Kidney capillary endothelial cell (primary cell): ENCODE data around the gene NTS.
A peak's percentile ranks its signal among the peaks of the same experiment; 100 is the strongest.

Experiments used
- DNase-seq: peaks from one replicate; pipeline ENCODE4 v3.0.0-alpha.2; 2018; ENCODE audit warnings: low spot score

The NTS gene

GRCh38 chr12:85923767-85924331 is 49.8 kb downstream of the NTS start:
- peak; percentile 18 for DNase-seq

GRCh38 chr12:85927166-85927565 is 53.1 kb downstream of the NTS start:
- no peak for DNase-seq
